HepG2 (cell line): Measurements from ENCODE around the gene H6PD. TPM values are rescaled to one million over a fixed set of nuclear protein-coding genes. Genes with fewer than 3 reads are reported as not detected.

Experiments
- CCDC6 ChIP-seq: sonication (generic); formaldehyde crosslinking; IDR thresholded peaks from 2 replicates; pipeline ENCODE4 v1.8.1; 2022; ENCODE audit warnings: mild to moderate bottlenecking, missing genetic modification reagents, moderate library complexity
- FOXO1 ChIP-seq: sonication (generic); formaldehyde crosslinking; IDR thresholded peaks from 2 replicates; pipeline ENCODE4 v1.4.0; 2020; ENCODE audit warnings: missing genetic modification reagents
- HMGXB4 ChIP-seq, 2 experiments: sonication (generic) in 1 of 2; formaldehyde crosslinking in 1 of 2; IDR thresholded peaks; 2 replicates each; pipeline versions ENCODE4 v1.4.0 to v1.6.1; 2018 to 2020; ENCODE audit warnings: missing genetic modification reagents in 2 of 2, borderline replicate concordance in 1 of 2, low read depth in 1 of 2, mild to moderate bottlenecking in 1 of 2, missing biosample characterization in 1 of 2
- HNRNPUL1 ChIP-seq: fragments of 200-400 bp; formaldehyde crosslinking; IDR thresholded peaks from 2 replicates; pipeline ENCODE4 v1.6.1; 2017; ENCODE audit warnings: low read depth, mild to moderate bottlenecking, low read length, moderate library complexity
- HOXA9 ChIP-seq: sonication (generic); formaldehyde crosslinking; IDR thresholded peaks from 2 replicates; pipeline ENCODE4 v1.8.1; 2022; ENCODE audit warnings: missing genetic modification reagents, mild to moderate bottlenecking, moderate library complexity, borderline replicate concordance
- MAX ChIP-seq: IDR thresholded peaks from 2 replicates; pipeline ENCODE4 v1.6.1; 2012; ENCODE audit warnings: inconsistent platforms
- NFRKB ChIP-seq: fragments of 450-650 bp; IDR thresholded peaks from 2 replicates; pipeline ENCODE4 v1.6.1; 2017
- RORA ChIP-seq: sonication (generic); formaldehyde crosslinking; IDR thresholded peaks from 2 replicates; pipeline ENCODE4 v1.5.0; 2020; ENCODE audit warnings: mild to moderate bottlenecking, missing genetic modification reagents, moderate library complexity
- TEAD3 ChIP-seq: optimal IDR thresholded peaks from 2 replicates; pipeline ENCODE3; 2016; ENCODE audit warnings: borderline replicate concordance
- TFDP2 ChIP-seq: sonication (generic); formaldehyde crosslinking; IDR thresholded peaks from 2 replicates; pipeline ENCODE4 v1.4.0; 2020; ENCODE audit warnings: missing genetic modification reagents
- ZBTB14 ChIP-seq: sonication (generic); formaldehyde crosslinking; IDR thresholded peaks from 2 replicates; pipeline ENCODE4 v1.4.0; 2020; ENCODE audit warnings: missing genetic modification reagents
- ZMAT3 ChIP-seq: sonication (generic); formaldehyde crosslinking; conservative IDR thresholded peaks from 2 replicates; pipeline ENCODE4 v1.7.0; 2021; ENCODE audit warnings: missing genetic modification reagents
- ZNF234 ChIP-seq: sonication (generic); formaldehyde crosslinking; conservative IDR thresholded peaks from 2 replicates; pipeline ENCODE4 v1.5.1; 2020; ENCODE audit warnings: mild to moderate bottlenecking, missing genetic modification reagents
- ZNF354B ChIP-seq: sonication (generic); formaldehyde crosslinking; IDR thresholded peaks from 2 replicates; pipeline ENCODE4 v1.8.0; 2022; ENCODE audit warnings: mild to moderate bottlenecking, missing genetic modification reagents
- ZNF570 ChIP-seq: sonication (generic); formaldehyde crosslinking; IDR thresholded peaks from 2 replicates; pipeline ENCODE4 v1.4.0; 2020; ENCODE audit warnings: mild to moderate bottlenecking, missing genetic modification reagents, borderline replicate concordance
- ZNF614 ChIP-seq: IDR thresholded peaks from 2 replicates; pipeline ENCODE4 v1.6.1; 2018; ENCODE audit warnings: missing biosample characterization, missing genetic modification reagents, inconsistent platforms, borderline replicate concordance
- ZNF773 ChIP-seq: sonication (generic); formaldehyde crosslinking; IDR thresholded peaks from 2 replicates; pipeline ENCODE4 v1.4.0; 2020; ENCODE audit warnings: missing genetic modification reagents, borderline replicate concordance
- ZNF850 ChIP-seq: sonication (generic); formaldehyde crosslinking; conservative IDR thresholded peaks from 2 replicates; pipeline ENCODE4 v1.9.0; 2021; ENCODE audit warnings: mild to moderate bottlenecking, missing genetic modification reagents
- ZSCAN30 ChIP-seq: sonication (generic); formaldehyde crosslinking; IDR thresholded peaks from 2 replicates; pipeline ENCODE4 v1.5.0; 2020; ENCODE audit warnings: mild to moderate bottlenecking, missing genetic modification reagents
- polyA plus RNA-seq, 8 experiments: library from polyadenylated mRNA; depleted of rRNA in 3 of 8; stranded (reverse) in 7 of 8; unstranded in 1 of 8; fragments of >200 nt; fragmentation: Illumina TruSeq in 4 of 8; extraction: Trizol in 4 of 8; gene quantifications; 2 replicates each; pipeline versions ENCODE4 v1.2.1 to v1.2.3, GENCODE V29; 2011 to 2016; ENCODE audit warnings: low read depth in 4 of 8, missing spikeins in 1 of 8, mixed read lengths in 1 of 8; ENCODE audit not compliant: insufficient read depth in 1 of 8
- total RNA-seq, 5 experiments: library from RNA; depleted of rRNA; stranded (reverse); fragments of >200 nt; fragmentation: Illumina TruSeq; extraction: Trizol; gene quantifications; 2 replicates each; pipeline ENCODE4 v1.2.3, GENCODE V29; 2016; ENCODE audit warnings: low read depth in 1 of 5
- TF ChIP-seq, protein P1 (sequence below): sonication (generic); formaldehyde crosslinking; IDR thresholded peaks from 2 replicates; pipeline ENCODE4 v1.9.0; 2022; ENCODE audit warnings: missing genetic modification reagents, mild to moderate bottlenecking, borderline replicate concordance
- TF ChIP-seq, protein P2 (sequence below): sonication (generic); formaldehyde crosslinking; IDR thresholded peaks from 2 replicates; pipeline ENCODE4 v1.8.0; 2023; ENCODE audit warnings: mild to moderate bottlenecking, missing genetic modification reagents
- TF ChIP-seq, protein P3 (sequence below): sonication (generic); formaldehyde crosslinking; IDR thresholded peaks from 2 replicates; pipeline ENCODE4 v1.4.0; 2020; ENCODE audit warnings: missing genetic modification reagents

The H6PD gene
- total and polyA plus RNA-seq, 2 of the 13 experiments (the other 11 are each of a cell fraction or from before 2014, with no cell fraction given): 9.3 to 14.1 TPM

GRCh38 chr1:9239622-9240401, 5.2 kb downstream of the H6PD start (continued):
- TF ChIP-seq, protein P1, sequence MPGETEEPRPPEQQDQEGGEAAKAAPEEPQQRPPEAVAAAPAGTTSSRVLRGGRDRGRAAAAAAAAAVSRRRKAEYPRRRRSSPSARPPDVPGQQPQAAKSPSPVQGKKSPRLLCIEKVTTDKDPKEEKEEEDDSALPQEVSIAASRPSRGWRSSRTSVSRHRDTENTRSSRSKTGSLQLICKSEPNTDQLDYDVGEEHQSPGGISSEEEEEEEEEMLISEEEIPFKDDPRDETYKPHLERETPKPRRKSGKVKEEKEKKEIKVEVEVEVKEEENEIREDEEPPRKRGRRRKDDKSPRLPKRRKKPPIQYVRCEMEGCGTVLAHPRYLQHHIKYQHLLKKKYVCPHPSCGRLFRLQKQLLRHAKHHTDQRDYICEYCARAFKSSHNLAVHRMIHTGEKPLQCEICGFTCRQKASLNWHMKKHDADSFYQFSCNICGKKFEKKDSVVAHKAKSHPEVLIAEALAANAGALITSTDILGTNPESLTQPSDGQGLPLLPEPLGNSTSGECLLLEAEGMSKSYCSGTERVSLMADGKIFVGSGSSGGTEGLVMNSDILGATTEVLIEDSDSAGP: no peak
- TF ChIP-seq ZMAT3 (no peak), NFRKB (no peak), MAX (peak; percentile 70; the same call in 1 of the 2 replicates), ZNF354B (CRISPR knock-in tag) (no peak), ZNF234 (CRISPR knock-in tag) (no peak), TFDP2 (CRISPR knock-in tag) (no peak), HMGXB4 (CRISPR knock-in tag; IDR thresholded peaks at IDR 0.05; ENCODE audit: borderline replicate concordance in 1 of 2, low read depth in 1 of 2) (peak; percentile 49 to 53; a peak in 1 of 4 replicates), ZNF773 (CRISPR knock-in tag) (no peak), FOXO1 (CRISPR knock-in tag) (no peak; the same call in 1 of the 2 replicates), ZNF614 (peak; percentile 100), CCDC6 (CRISPR knock-in tag) (no peak), ZSCAN30 (CRISPR knock-in tag) (no peak), ZNF570 (CRISPR knock-in tag) (no peak), RORA (no peak), HOXA9 (CRISPR knock-in tag) (no peak), HNRNPUL1 (no peak), TEAD3 (CRISPR knock-in tag) (no peak), ZNF850 (no peak), ZBTB14 (CRISPR knock-in tag) (no peak)
- TF ChIP-seq, protein P2, sequence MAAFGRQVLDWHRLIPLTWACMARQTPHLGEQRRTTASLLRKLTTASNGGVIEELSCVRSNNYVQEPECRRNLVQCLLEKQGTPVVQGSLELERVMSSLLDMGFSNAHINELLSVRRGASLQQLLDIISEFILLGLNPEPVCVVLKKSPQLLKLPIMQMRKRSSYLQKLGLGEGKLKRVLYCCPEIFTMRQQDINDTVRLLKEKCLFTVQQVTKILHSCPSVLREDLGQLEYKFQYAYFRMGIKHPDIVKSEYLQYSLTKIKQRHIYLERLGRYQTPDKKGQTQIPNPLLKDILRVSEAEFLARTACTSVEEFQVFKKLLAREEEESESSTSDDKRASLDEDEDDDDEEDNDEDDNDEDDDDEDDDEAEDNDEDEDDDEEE (CRISPR knock-in tag): no peak
- TF ChIP-seq, protein P3, sequence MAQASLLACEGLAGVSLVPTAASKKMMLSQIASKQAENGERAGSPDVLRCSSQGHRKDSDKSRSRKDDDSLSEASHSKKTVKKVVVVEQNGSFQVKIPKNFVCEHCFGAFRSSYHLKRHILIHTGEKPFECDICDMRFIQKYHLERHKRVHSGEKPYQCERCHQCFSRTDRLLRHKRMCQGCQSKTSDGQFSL (CRISPR knock-in tag): no peak
